DND-41 (cell line): ENCODE measurements around the gene GRK7.
"Not testable (repeated sequence)": the region's sequence is repeated elsewhere in the genome, so short reads cannot be mapped to it uniquely, and the experiment has no call there.

Experiments used
- ATAC-seq: fragments of 200-7000 bp; cut with Tn5 transposase; 3 replicates; pipeline ENCODE4 v1.9.1; 2021; ENCODE audit warnings: low read depth; ENCODE audit not compliant: insufficient read depth
- DNase-seq: peaks from one replicate; pipeline ENCODE4 v3.0.0-alpha.2; 2020
- H2AFZ ChIP-seq: 2 replicates; pipeline ENCODE4 v1.6.0; 2012; ENCODE audit warnings: low read depth, low read length
- H3K27ac ChIP-seq: 2 replicates; pipeline ENCODE4 v1.5.1; 2012; ENCODE audit warnings: low read length, inconsistent platforms
- H3K27me3 ChIP-seq: fragments of 200-600 bp; sonication (generic); 2 replicates; pipeline ENCODE4 v1.6.0; 2012; ENCODE audit warnings: low read length, mild to moderate bottlenecking, inconsistent platforms; ENCODE audit not compliant: insufficient read depth, poor library complexity
- H3K36me3 ChIP-seq: 2 replicates; pipeline ENCODE4 v1.5.1; 2012; ENCODE audit warnings: low read length, inconsistent platforms; ENCODE audit not compliant: insufficient read depth
- H3K4me1 ChIP-seq: 2 replicates; pipeline ENCODE4 v1.5.1; 2012; ENCODE audit warnings: mild to moderate bottlenecking, low read length; ENCODE audit not compliant: insufficient read depth
- H3K4me2 ChIP-seq: 2 replicates; pipeline ENCODE4 v1.6.0; 2012; ENCODE audit warnings: mild to moderate bottlenecking, moderate library complexity, low read length, inconsistent platforms; ENCODE audit not compliant: insufficient read depth
- H3K4me3 ChIP-seq, 2 experiments: fragments of 200-600 bp in 1 of 2; shearing (Covaris generic) in 1 of 2; 2 replicates each; pipeline ENCODE4 v1.5.1; 2012 to 2016; ENCODE audit warnings: inconsistent platforms in 2 of 2, low read length in 2 of 2, mild to moderate bottlenecking in 2 of 2, low read depth in 1 of 2, moderate library complexity in 1 of 2
- H3K79me2 ChIP-seq: 2 replicates; pipeline ENCODE4 v1.6.0; 2012; ENCODE audit warnings: low read length, inconsistent platforms; ENCODE audit not compliant: insufficient read depth
- H3K9ac ChIP-seq: 2 replicates; pipeline ENCODE4 v1.6.0; 2012; ENCODE audit warnings: low read depth, mild to moderate bottlenecking, inconsistent platforms, low read length, moderate library complexity
- H3K9me3 ChIP-seq: 2 replicates; pipeline ENCODE4 v1.5.1; 2012; ENCODE audit warnings: low read length, moderate library complexity, mild to moderate bottlenecking, inconsistent platforms; ENCODE audit not compliant: insufficient read depth, severe bottlenecking
- H4K20me1 ChIP-seq: 2 replicates; pipeline ENCODE4 v1.6.0; 2012; ENCODE audit warnings: low read length; ENCODE audit not compliant: insufficient read depth
- EZH2 ChIP-seq: IDR thresholded peaks from 3 replicates; pipeline ENCODE4 v1.6.1; 2012; ENCODE audit warnings: borderline replicate concordance, low read depth, mild to moderate bottlenecking, moderate library complexity, low read length, inconsistent platforms; ENCODE audit not compliant: severe bottlenecking
- TF ChIP-seq, protein P1 (sequence below): IDR thresholded peaks from 2 replicates; pipeline ENCODE4 v1.5.1; 2012; ENCODE audit warnings: borderline replicate concordance, low read length, moderate library complexity, mild to moderate bottlenecking; ENCODE audit not compliant: poor library complexity, severe bottlenecking; ENCODE audit errors: extremely low read depth

GRK7 gene

DNA sequence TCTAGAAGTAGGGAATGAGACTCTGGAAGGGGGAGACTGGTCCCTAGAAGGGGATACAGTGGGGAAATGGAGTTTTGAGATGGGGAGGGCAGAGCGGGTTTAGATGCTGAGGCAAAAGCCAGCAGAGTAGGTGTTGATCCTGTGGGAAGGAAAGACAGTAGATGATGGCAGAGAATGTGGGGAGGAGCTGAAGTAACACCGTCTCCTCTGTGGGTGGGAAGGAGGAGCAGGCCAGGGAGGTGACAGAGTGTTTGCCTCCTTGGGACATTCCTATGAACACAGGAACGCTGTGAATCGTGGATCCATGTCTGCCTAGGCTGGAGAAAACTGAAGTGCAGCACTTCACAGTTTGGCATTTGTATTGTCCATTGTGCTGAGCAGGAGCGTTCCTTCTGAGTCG, 20.4 kb downstream of the GRK7 start:
- no peak overlapping the region for H2AFZ ChIP-seq
- no peak overlapping the region for H3K27ac ChIP-seq
- no peaks in the 10 kb centered on the region for H3K9me3 ChIP-seq
- no peak overlapping the region for H3K9ac ChIP-seq
- H4K20me1 ChIP-seq = no peaks in the 10 kb centered on the region
- no peak for ATAC-seq
- no peaks in the 10 kb centered on the region for H3K79me2 ChIP-seq
- H3K36me3 ChIP-seq = no peaks in the 10 kb centered on the region
- H3K4me3 ChIP-seq = no peak overlapping the region
- no peaks in the 10 kb centered on the region for H3K4me1 ChIP-seq
- no peak for TF ChIP-seq EZH2
- TF ChIP-seq, protein P1, sequence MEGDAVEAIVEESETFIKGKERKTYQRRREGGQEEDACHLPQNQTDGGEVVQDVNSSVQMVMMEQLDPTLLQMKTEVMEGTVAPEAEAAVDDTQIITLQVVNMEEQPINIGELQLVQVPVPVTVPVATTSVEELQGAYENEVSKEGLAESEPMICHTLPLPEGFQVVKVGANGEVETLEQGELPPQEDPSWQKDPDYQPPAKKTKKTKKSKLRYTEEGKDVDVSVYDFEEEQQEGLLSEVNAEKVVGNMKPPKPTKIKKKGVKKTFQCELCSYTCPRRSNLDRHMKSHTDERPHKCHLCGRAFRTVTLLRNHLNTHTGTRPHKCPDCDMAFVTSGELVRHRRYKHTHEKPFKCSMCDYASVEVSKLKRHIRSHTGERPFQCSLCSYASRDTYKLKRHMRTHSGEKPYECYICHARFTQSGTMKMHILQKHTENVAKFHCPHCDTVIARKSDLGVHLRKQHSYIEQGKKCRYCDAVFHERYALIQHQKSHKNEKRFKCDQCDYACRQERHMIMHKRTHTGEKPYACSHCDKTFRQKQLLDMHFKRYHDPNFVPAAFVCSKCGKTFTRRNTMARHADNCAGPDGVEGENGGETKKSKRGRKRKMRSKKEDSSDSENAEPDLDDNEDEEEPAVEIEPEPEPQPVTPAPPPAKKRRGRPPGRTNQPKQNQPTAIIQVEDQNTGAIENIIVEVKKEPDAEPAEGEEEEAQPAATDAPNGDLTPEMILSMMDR = no peak
- no peak overlapping the region for H3K4me2 ChIP-seq
- H3K27me3 ChIP-seq = no peaks in the 10 kb centered on the region
- no peak for DNase-seq

DNA sequence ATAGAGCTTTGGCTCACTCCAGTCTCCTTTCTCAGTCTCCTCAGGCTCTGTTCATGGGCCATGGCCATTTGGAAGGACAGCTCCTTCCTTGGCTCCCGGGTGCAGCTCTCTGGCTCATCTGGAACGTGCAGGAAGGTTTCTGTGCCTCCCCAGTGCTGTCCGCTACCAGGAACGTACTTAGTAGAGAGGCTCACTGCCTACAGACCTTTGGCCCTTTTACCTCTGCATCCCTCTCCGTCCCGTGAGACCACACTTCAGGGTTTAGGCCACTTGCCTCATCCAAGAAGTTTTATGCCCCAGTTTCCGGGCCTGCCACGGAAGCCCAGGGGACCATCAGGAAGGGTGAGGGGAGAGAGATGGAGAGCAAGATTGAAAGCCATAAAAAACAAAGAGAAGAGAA, 20.9 kb downstream of the GRK7 start:
- Histone ChIP-seq H3K9ac (no peak overlapping the region), H3K9me3 (no peaks in the 10 kb centered on the region), H3K4me2 (no peak overlapping the region), H3K27me3 (no peaks in the 10 kb centered on the region), H3K79me2 (no peaks in the 10 kb centered on the region), H3K4me3 (no peak overlapping the region), H3K36me3 (no peaks in the 10 kb centered on the region), H3K27ac (no peak overlapping the region), H4K20me1 (no peaks in the 10 kb centered on the region), H2AFZ (no peak overlapping the region), H3K4me1 (no peaks in the 10 kb centered on the region)
- DNase-seq = no peak
- TF ChIP-seq, protein P1 = no peak
- TF ChIP-seq EZH2 = no peak
- ATAC-seq = no peak

DNA sequence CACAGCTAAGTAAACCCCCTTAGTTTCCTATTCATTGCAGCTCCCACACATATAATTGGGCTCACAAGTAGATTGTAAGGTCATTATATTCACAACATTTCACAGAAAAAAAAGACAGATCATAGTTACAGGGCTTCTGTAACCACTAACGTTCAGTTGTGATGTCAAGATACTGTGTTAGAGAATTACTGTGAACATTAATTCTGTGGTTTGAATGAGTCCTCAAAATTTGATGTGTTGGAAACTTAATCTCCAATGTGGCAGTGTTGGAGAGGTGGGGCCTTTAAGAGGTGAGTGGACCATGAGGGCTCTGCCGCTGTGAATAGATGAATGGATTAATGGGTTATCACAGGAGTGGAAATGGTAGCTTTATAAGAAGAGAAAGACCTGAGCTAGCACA, 21.3 kb downstream of the GRK7 start:
- H3K27me3 ChIP-seq = no peaks in the 10 kb centered on the region
- no peaks in the 10 kb centered on the region for H3K79me2 ChIP-seq
- no peaks in the 10 kb centered on the region for H3K36me3 ChIP-seq
- H3K9ac ChIP-seq = no peak overlapping the region
- no peak overlapping the region for H3K4me3 ChIP-seq
- ATAC-seq (no peak), DNase-seq (no peak)
- H3K27ac ChIP-seq = no peak overlapping the region
- H2AFZ ChIP-seq = no peak overlapping the region
- H3K4me1 ChIP-seq = no peaks in the 10 kb centered on the region
- no peaks in the 10 kb centered on the region for H4K20me1 ChIP-seq
- no peaks in the 10 kb centered on the region for H3K9me3 ChIP-seq
- no peak for TF ChIP-seq EZH2
- TF ChIP-seq, protein P1 = no peak
- H3K4me2 ChIP-seq = no peak overlapping the region

DNA sequence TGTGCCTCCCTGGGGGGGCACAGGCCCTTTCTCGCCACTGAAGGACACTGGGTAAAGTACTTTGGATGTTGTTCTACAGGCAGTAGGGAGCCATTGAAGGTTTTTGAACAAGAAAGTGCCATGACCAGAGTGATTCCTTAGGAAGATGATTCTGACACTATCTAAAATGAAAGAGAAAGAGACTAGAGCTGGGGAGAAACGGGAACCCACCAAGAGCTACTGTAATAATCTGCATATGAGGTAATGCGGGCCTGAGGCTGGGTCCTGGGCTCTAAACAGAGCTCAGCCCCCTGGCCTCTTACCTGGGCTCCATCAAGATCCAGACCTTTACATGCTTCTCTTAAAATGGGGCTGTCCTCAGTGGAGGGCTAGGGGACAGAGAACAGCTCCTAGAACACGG, 24.9 kb downstream of the GRK7 start:
- no peaks in the 10 kb centered on the region for H3K9me3 ChIP-seq
- H3K4me3 ChIP-seq = no peak overlapping the region
- peak overlapping the region; percentile 13; the same call in 1 of the 2 replicates for H2AFZ ChIP-seq
- no peak for DNase-seq
- no peaks in the 10 kb centered on the region for H3K27me3 ChIP-seq
- TF ChIP-seq EZH2 = no peak
- TF ChIP-seq, protein P1 = no peak
- no peak overlapping the region for H3K9ac ChIP-seq
- no peaks in the 10 kb centered on the region for H3K36me3 ChIP-seq
- no peak for ATAC-seq
- H4K20me1 ChIP-seq = no peaks in the 10 kb centered on the region
- H3K4me1 ChIP-seq = no peaks in the 10 kb centered on the region
- H3K79me2 ChIP-seq = no peaks in the 10 kb centered on the region
- no peak overlapping the region for H3K4me2 ChIP-seq
- no peak overlapping the region for H3K27ac ChIP-seq

DNA sequence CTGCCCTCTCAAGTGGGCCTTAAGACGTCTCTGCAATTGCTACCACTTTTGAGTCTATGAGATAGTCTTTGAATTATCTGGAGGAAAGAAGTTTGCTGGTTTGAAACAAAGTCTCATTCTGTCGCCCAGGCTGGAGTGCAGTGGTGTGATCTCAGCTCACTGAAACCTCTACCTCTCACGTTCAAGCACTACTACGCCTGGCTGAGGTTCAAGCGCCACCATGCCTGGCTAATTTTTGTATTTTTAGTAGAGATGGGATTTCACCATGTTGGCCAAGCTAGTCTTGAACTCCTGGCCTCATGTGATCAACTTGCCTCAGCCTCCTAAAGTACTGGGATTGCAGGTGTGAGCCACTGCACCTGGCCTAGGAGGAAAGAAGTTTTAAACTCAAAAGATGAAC, 25.5 kb downstream of the GRK7 start:
- H4K20me1 ChIP-seq, H3K4me2 ChIP-seq, H2AFZ ChIP-seq, H3K4me1 ChIP-seq, H3K27ac ChIP-seq, H3K9me3 ChIP-seq, H3K9ac ChIP-seq, H3K36me3 ChIP-seq, H3K4me3 ChIP-seq, H3K79me2 ChIP-seq, ATAC-seq, H3K27me3 ChIP-seq, DNase-seq: not testable (repeated sequence)
